HEK293T (cell line): ENCODE data around the gene KANSL1.

Experiments used
- CTCF ChIA-PET: fragments of 350-600 bp; formaldehyde crosslinking; extraction: SDS; loops from one replicate; lab custom pipeline; 2021; ENCODE audit warnings: antibody characterized with exemption, inconsistent platforms; lab: Yijun Ruan, JAX
- POLR2A ChIA-PET: fragments of 350-600 bp; formaldehyde crosslinking; extraction: SDS; loops from one replicate; lab custom pipeline; 2020; ENCODE audit warnings: antibody characterized with exemption, inconsistent platforms; lab: Yijun Ruan, JAX
- DNase-seq: peaks from one replicate; pipeline ENCODE4 v3.0.0; 2012; ENCODE audit warnings: mixed read lengths; ENCODE audit errors: extremely low spot score
- ARNT ChIP-seq: fragments of 450-650 bp; IDR thresholded peaks from 2 replicates; pipeline ENCODE4 v1.6.1; 2017; ENCODE audit warnings: mild to moderate bottlenecking
- BHLHE40 ChIP-seq: fragments of 450-650 bp; IDR thresholded peaks from 2 replicates; pipeline ENCODE4 v1.6.1; 2016; ENCODE audit warnings: mild to moderate bottlenecking, moderate library complexity, borderline replicate concordance
- CTBP1 ChIP-seq: fragments of 450-650 bp; IDR thresholded peaks from 2 replicates; pipeline ENCODE4 v1.6.1; 2016; ENCODE audit warnings: borderline replicate concordance
- ELF4 ChIP-seq: fragments of 450-650 bp; IDR thresholded peaks from 2 replicates; pipeline ENCODE4 v1.6.1; 2017; ENCODE audit warnings: antibody characterized with exemption
- FOXA1 ChIP-seq: fragments of 450-650 bp; IDR thresholded peaks from 2 replicates; pipeline ENCODE4 v1.6.1; 2016; ENCODE audit warnings: mild to moderate bottlenecking
- FOXK2 ChIP-seq: fragments of 450-650 bp; IDR thresholded peaks from 2 replicates; pipeline ENCODE4 v1.6.1; 2016; ENCODE audit warnings: mild to moderate bottlenecking
- FOXM1 ChIP-seq: fragments of 450-650 bp; IDR thresholded peaks from 2 replicates; pipeline ENCODE4 v1.6.1; 2017; ENCODE audit warnings: mild to moderate bottlenecking, borderline replicate concordance
- HDGF ChIP-seq: fragments of 450-650 bp; IDR thresholded peaks from 2 replicates; pipeline ENCODE4 v1.6.1; 2017; ENCODE audit warnings: antibody characterized with exemption, borderline replicate concordance
- L3MBTL2 ChIP-seq: fragments of 450-650 bp; conservative IDR thresholded peaks from 2 replicates; pipeline ENCODE4 v1.6.1; 2016; ENCODE audit warnings: mild to moderate bottlenecking
- LEF1 ChIP-seq: fragments of 450-650 bp; IDR thresholded peaks from 2 replicates; pipeline ENCODE4 v1.6.1; 2017; ENCODE audit warnings: mild to moderate bottlenecking, borderline replicate concordance
- NFRKB ChIP-seq: fragments of 450-650 bp; IDR thresholded peaks from 2 replicates; pipeline ENCODE4 v1.6.1; 2016; ENCODE audit warnings: mild to moderate bottlenecking, moderate library complexity
- PKNOX1 ChIP-seq: fragments of 450-650 bp; IDR thresholded peaks from 2 replicates; pipeline ENCODE4 v1.6.1; 2016
- SP1 ChIP-seq: fragments of 450-650 bp; IDR thresholded peaks from 2 replicates; pipeline ENCODE4 v1.6.1; 2017
- SUZ12 ChIP-seq: fragments of 450-650 bp; IDR thresholded peaks from 2 replicates; pipeline ENCODE4 v1.6.1; 2016; ENCODE audit warnings: mild to moderate bottlenecking
- TARDBP ChIP-seq: fragments of 450-650 bp; IDR thresholded peaks from 2 replicates; pipeline ENCODE4 v1.6.1; 2016
- ZNF384 ChIP-seq: fragments of 450-650 bp; IDR thresholded peaks from 2 replicates; pipeline ENCODE4 v1.6.1; 2016

Gene KANSL1

GRCh38 chr17:46000292-46000691 lies 192.9 kb downstream of the KANSL1 start:
- TF ChIP-seq FOXA1 (no peak), ZNF384 (no peak), FOXM1 (no peak), FOXK2 (no peak), SUZ12 (no peak), SP1 (no peak), HDGF (no peak), PKNOX1 (no peak), LEF1 (no peak), L3MBTL2 (no peak), TARDBP (no peak), NFRKB (no peak), BHLHE40 (no peak), CTBP1 (no peak), ARNT (no peak), ELF4 (no peak)

GRCh38 chr17:45999900-46000290 lies 193.3 kb downstream of the KANSL1 start:
- CTCF ChIA-PET: interaction anchor here (1.5 to 3.4 kb wide), 2 partner anchors 9 to 212 kb away, joined by 4 to 24 read pairs; no protein-coding TSS in a partner anchor
- no peak for DNase-seq
- TF ChIP-seq PKNOX1: no peak
- TF ChIP-seq TARDBP: no peak
- TF ChIP-seq ELF4: no peak
- TF ChIP-seq FOXA1: no peak
- no peak for TF ChIP-seq HDGF
- POLR2A ChIA-PET: interaction anchor here (1.0 kb wide), 1 partner anchor 267 kb away, joined by 3 read pairs; no protein-coding TSS in a partner anchor

More at GRCh38 chr17:46000292-46000691, 192.9 kb downstream of the KANSL1 start:
- no peak for DNase-seq
- ChIA-PET POLR2A (interaction anchor here (1.0 kb wide), 1 partner anchor 266 kb away, joined by 3 read pairs; no protein-coding TSS in a partner anchor), CTCF (interaction anchor here (1.5 to 3.4 kb wide), 2 partner anchors 10 to 212 kb away, joined by 4 to 24 read pairs; no protein-coding TSS in a partner anchor)

- no peak for DNase-seq
- no peak for TF ChIP-seq TARDBP
- no peak for TF ChIP-seq HDGF
- TF ChIP-seq ARNT: no peak
- no peak for TF ChIP-seq ELF4
- TF ChIP-seq LEF1: no peak
- TF ChIP-seq BHLHE40: no peak
- no peak for TF ChIP-seq ZNF384
- TF ChIP-seq PKNOX1: no peak
- no peak for TF ChIP-seq CTBP1
- no peak for TF ChIP-seq FOXK2
- TF ChIP-seq SUZ12: no peak
- TF ChIP-seq SP1: no peak
- TF ChIP-seq NFRKB: no peak
- TF ChIP-seq FOXA1: no peak
- TF ChIP-seq FOXM1: no peak
- TF ChIP-seq L3MBTL2: no peak
- POLR2A ChIA-PET: no interaction called here
- CTCF ChIA-PET: interaction anchor here (1.5 kb wide), 1 partner anchor 8 kb away, joined by 4 read pairs; no protein-coding TSS in a partner anchor
Observed at GRCh38 chr17:45998987-45999899, 194.0 kb downstream of the KANSL1 start, which contains the start of gene STH. TSS of gene STH (plus strand) at chr17:45999250. CDS start at chr17:45999280, 30 bp downstream.

GRCh38 chr17:45997624-45998023 lies 195.6 kb downstream of the KANSL1 start:
- DNase-seq: no peak
- no peak for TF ChIP-seq FOXK2
- no peak for TF ChIP-seq L3MBTL2
- TF ChIP-seq HDGF: no peak
- no peak for TF ChIP-seq FOXM1
- TF ChIP-seq ARNT: no peak
- no peak for TF ChIP-seq BHLHE40
- TF ChIP-seq PKNOX1: no peak
- TF ChIP-seq TARDBP: no peak
- no peak for TF ChIP-seq ZNF384
- no peak for TF ChIP-seq NFRKB
- no peak for TF ChIP-seq SUZ12
- no peak for TF ChIP-seq SP1
- no peak for TF ChIP-seq FOXA1
- CTCF ChIA-PET: interaction anchor here (0.9 kb wide), 1 partner anchor 217 kb away, joined by 4 read pairs; no protein-coding TSS in a partner anchor
- POLR2A ChIA-PET: no interaction called here

GRCh38 chr17:45997166-45997565 lies 196.1 kb downstream of the KANSL1 start:
- CTCF ChIA-PET: no interaction called here
- no peak for DNase-seq
- POLR2A ChIA-PET: no interaction called here
- TF ChIP-seq ZNF384 (no peak), FOXM1 (no peak), PKNOX1 (no peak), BHLHE40 (no peak), FOXK2 (no peak), ARNT (no peak), TARDBP (no peak), SP1 (no peak), NFRKB (no peak), LEF1 (no peak), CTBP1 (no peak), SUZ12 (no peak), ELF4 (no peak), FOXA1 (no peak), HDGF (no peak), L3MBTL2 (no peak)
